NCI-H2081 treated with DMSO at 0.1 percent for 48 hours (cell line): ENCODE measurements around the gene PRPF19.

Experiments used
- DNase-seq: peaks from one replicate; lab custom pipeline; 2025; lab: John Stamatoyannopoulos, UW

Gene PRPF19

DNA sequence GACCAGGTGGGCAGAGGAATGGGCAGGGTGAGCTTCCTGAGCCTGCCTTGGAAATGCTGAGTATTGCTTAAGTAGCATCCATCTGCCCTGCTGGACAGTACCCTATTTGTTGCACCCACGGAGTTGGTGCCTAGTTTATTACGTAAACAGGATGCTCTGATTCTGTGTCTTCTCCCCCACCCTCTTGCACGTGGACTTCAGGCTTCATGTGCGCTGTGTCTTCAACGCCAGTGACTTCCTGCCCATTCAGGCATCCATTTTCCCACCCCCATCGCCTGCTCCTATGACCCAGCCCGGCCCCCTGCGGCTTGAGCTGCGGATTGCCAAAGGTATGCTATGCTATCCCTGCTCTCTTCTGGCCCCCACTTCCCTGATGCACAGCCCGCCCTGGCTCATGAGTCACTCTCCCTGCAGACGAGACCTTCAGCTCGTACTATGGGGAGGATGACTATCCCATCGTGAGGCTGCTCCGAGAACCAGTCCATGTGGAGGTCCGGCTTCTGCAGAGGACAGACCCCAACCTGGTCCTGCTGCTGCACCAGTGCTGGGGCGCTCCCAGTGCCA is 33.3 kb downstream of the PRPF19 start:
- no peak for DNase-seq

DNA sequence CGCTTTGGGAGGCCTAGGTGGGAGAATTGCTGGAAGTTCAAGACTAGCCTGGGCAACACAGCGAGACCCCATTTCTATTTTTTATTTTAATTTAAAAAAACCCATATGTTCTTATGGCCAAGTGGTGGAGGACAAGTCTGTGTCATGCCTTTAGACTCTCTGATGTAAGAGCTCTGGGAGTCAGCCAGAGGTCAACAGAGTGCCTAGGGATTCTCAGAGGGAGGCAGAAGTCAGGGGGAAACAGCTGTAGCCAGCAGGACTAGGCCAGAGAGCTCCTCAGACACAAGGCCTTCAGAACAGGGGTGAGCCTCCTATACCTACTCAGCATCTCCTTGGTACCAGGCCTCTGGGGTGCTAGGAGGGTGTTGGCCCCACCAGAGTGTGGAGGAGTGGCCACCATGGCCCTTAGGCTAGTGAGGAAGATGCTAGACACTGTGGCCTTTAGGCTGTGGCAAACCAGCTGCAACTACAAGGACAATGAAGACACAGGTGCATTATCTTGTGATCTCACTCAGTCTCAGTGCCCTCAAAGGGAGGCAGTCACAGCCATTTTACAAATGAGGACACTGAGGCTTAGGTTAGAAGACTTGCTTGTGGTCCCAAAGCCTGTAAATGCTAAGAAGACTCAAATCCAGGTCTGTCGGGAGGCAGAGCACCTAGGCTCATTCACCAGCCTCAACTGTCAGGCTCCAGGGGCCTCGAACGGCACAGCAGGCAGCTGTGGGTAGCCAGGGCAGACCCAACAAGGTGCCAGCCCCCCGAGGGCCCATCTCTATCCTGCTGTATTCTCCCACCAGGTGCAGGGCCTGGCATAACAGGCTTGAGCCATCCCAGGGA is 34.0 kb downstream of the PRPF19 start:
- no peak for DNase-seq

DNA sequence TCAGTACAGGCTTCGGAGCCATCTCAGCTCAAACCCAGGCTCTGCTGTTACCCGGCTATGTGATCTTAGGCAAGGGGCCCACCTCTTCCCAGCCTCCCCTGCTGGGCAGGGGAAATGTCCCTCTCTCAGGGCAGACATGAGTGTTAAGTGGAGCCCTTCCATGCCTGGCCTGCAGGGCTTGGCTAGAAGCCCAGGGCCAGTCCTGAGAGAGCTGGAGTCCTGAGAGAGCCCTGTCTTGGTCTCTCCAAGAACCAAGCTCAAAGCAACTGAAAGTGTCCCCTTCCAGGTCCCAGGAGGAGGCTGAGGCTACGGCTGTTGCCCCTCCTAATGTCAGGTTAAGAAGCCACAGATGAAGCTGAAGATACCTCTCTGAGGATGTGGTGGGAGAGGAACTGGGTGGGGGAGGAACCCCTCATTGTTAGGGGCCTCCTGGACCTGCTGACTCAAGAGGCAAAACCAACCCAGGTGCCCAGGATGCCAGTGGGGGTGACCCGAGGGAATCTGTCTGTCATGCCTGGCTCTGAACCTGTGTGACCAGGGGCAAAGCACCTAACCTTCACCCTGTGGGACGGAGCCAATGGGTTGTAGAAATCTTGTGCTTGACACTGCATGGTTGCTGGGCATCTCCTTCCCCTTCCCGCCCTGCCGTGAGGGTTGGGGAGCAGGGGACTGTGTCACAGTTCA is 34.9 kb downstream of the PRPF19 start:
- no peak for DNase-seq

DNA sequence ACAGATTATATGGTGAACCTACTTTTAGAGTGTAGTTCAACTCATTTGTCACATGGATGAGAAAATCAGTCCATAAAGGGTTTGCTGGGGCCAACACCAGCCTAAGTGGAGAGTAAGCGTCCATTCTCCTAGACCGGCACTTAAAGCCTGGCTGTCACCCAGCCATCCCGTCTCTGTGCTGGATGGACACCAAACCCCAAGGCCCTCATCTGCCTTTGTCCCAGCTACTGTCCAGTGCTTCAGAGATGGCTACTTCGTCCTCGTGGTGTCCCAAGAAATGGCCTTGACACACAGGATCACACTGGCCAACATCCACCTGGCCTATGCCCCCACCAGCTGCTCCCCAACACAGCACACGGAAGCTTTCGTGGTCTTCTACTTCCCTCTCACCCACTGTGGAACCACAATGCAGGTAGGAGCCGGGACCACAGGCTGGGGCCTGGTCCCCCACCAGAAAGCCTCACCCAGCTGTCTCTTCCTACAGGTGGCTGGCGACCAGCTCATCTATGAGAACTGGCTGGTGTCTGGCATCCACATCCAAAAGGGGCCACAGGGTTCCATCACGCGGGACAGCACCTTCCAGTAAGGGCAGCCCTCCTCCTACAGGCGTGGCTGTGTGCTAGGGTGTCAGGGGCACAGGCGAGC is 35.5 kb downstream of the PRPF19 start:
- DNase-seq: no peak

DNA sequence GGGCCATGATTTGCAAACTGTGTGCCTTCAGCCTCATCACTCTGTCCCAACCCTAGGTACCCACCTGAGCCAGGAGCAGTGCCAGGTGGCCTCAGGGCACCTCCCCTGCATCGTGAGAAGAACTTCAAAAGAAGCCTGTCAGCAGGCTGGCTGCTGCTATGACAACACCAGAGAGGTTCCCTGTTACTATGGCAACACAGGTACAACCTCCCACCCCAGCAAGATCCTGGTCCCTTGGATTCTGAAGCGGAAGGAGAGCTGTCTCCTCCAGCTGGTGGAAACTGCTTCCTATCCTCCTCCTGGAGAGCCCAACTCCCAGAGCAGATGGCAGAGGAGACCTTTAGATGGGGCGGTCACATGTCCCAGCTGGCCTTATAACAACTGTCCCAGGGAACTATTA is 36.1 kb downstream of the PRPF19 start:
- no peak for DNase-seq

DNA sequence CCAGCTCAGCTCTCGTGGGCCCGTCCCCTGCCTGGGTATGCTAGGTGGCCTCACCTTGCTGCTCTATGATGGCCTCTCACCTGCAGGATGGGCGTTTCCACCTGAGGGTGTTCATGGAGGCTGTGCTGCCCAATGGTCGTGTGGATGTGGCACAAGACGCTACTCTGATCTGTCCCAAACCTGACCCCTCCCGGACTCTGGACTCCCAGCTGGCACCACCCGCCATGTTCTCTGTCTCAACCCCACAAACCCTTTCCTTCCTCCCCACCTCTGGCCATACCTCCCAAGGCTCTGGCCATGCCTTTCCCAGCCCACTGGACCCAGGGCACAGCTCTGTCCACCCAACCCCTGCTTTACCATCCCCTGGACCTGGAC is 36.9 kb downstream of the PRPF19 start:
- DNase-seq: no peak

DNA sequence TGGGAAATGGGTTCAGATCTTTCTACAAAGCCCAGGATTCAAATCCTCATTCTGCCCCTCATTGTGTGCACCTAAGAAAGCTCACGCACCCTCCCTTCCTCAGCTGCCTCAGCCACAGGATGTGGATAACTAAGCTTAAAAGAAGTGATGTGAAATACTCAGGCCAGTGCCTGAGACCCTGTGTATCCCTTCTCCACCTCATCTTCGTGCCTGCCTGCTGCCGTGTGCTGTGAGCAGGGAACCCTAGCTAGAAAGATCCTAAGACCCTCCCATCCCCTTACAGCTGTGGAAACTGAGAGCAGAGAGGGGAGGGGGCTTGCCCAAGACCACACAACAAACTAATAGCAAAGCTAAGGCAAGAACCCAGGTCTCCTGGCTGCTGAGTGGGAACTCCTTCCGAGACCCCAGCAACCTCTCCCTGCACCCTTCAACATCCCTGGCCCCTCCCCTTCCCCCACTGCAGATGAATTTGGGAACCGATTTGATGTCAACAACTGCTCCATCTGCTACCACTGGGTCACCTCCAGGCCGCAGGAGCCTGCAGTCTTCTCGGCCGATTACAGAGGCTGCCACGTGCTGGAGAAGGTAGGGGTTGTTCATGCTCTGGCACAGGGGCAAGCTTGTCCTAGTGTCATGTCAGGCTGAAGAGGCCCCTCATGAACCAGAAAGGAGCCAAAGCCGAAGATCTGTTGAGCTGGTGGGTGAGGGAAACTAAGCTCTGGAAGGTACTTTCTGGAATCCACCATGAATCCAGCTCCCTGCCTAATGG is 37.5 kb downstream of the PRPF19 start:
- no peak for DNase-seq

DNA sequence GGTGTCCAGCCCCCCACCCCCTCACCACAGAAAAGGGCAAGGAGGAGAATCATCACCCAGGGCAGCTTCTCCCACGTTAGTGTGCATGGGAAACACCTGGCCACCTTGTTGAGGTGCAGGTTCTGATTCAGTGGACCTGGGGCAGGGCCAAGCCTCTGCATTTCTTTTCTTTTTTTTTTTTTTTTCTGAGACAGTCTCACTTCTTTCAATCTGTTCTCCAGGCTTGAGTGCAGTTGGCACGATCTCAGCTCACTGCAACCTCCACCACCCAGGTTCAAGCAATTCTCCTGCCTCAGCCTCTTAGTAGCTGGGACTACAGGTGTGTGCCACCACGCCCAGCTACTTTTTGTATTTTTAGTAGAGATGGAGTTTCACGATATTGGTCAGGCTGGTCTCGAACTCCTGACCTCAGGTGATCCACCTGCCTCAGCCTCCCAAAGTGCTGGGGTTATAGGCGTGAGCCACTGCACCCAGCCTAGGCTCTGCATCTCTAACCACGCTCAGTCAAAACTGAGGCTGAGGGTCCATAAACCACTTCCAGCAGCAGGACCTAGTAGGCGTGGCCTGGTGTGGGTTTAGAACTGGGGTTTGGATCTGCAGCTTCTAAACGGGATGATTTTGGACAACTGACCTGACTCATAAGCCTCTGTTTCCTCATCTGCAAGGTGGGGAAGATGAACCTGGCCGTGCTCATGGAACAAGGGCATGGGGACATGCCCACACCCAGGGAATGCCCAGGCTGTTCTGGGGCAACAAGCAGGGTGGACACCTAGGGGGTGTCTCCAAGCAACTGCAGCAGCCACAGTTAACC is 38.3 kb downstream of the PRPF19 start:
- no peak for DNase-seq

DNA sequence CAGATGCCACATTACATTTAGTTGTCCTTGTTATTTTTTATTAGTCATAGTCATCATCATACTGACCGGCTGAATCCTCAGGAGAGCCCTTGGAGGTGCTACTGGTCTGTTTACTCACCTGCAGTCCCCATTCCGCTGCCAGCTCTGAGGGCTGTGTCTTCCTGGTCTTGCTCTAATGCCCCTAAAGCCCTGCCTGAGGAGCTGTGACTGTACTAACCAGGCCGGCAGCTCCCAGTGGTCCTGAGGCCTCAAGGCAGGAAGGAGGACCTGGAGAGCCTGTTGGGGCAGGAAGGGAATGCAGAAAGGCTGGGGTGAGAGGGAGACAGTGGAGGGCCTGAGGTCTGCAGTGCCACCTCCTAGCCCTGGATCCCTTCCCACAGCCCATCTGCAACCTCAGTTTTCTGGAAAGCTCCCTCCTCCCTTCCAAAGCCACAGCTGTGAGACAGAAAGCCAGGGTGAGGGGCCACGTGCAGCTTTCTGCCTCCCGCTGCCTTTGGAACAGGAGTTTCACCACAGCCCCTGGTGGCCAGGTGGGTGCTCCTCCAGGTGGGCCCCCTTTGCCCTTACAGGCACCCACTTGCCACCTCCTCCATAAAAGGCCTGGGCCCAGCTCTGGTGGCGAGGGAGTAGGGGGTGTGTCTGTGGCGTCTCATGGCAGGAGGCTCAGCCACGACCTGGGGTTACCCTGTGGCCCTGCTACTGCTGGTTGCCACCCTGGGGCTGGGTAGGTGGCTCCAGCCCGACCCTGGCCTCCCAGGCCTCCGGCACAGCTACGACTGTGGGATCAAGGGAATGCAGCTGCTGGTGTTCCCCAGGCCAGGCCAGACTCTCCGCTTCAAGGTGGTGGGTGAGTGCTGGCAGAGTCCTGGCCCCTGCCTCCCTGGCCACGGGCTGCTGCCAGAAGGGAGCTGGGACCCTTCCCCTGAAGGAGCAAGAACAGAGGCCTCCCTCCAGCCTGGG is 39.2 kb downstream of the PRPF19 start, which contains the start of gene ZP1:
Gene ZP1 (plus strand): TSS at position 632 of the 960 bp plus-strand sequence. CDS start 20 bp downstream, at position 652.
- peak; percentile 28 for DNase-seq

DNA sequence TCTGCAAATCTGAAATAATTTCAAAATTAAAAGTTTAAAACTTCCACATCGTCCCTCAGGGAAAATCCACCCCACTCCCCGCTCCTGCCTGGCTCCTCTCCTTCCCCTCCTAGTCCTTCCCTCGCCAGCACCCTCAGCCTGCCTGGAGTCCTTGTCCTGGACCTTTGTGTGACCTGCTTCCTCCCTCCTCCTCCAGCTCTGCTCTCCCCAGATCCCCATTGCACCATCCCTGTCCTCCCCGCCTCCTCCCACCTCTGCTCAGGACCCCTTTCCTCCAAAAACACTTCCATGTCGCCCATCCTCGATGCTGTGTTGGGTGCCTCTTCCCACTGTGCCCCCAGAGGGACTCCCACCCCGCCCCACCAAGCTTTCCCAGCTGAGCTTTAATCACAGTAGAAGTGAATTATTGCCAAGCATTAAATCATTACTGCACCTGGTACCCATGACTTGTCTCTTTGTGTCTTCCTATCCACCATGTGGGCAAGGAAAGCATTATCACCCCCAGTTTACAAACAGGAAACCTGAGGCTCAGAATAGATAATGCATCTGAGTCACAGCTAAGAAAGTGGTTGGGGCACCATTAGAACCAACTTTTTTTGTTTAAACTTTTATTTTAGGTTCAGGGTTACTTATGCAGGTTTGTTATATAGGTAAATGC is 41.4 kb downstream of the PRPF19 start:
- no peak for DNase-seq

DNA sequence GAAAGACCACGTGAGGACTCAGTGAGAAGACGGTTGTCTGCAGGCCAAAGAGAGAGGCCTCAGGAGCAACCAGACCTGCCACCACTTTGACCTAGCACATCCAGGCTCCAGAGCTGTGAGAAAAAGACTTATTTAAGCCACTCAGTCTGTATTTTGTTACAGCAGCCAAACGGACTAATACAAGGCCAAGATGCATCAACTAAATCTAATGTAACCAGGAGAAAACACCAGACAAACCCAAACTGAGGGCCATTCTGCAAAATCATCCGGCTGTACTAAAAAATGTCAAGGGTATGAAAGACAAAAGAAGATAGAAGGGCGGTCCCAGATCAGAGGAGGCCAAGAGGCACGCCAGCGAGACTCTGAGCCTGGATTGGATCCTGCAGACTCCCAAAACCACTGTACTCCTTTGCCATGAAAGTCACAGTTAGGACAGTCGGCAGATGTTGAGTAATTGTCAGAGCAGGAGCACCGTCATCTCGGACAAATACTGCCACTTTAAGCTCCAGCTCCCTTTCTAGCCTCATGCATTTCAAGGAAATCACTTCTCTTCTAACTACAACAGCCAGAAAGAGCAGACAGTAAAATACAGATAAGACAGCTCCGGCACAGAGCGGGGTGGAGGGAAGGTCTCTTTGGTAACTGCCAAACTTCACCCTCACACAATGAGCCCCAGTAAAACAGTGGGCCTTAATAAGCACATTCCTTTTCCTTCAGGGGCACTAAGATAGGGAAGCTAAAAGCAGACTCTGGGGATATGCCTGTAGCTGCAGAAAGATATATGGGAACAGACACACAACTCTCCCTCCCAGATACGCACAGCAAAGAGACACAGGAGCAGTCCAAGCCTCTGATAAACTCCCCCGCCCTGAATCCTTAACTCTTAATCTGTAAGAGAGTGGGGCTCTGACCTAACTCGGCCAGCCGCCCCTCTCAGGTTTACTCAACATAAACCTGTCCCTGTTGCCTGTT is 42.5 kb downstream of the PRPF19 start:
- DNase-seq: no peak

DNA sequence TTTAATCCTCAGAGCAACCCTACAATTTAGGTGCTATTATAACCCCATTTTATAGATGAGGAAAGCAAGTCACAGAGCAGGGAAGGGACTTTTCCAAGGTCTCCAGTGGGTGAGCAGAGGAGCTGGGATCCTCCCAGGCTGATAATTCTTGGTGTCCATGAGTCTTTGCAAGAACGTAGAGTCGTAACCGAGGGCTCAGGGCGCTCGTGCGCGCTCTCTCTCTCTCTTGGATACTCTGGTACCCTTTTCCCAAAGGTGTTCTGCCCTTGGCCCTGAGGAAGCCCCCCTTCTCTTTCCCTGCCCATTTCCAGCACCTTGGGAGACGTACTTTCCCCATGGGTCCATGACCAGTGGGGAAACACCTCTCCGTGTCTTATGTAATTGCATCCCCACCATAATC is 44.2 kb downstream of the PRPF19 start:
- no peak for DNase-seq

DNA sequence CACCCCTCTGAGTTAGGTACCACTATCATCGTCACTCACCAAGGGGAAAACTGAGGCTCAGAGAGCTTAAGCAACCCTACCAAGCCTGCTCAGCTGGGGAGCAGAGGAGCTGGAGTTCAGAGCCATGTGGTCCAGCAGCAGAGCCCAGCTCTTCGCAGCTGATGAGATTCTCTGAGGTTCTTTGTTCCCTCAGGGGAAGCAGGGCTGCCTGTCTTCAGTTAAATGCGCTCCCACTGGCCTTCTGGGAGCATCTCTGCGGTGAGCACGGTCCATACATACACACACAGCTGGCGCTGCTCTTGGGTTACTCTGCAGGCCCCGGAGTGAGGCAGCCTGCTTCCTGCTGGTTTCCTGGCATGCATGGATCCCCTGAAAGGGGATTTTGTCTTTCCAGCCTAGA is 45.4 kb downstream of the PRPF19 start:
- no peak for DNase-seq

DNA sequence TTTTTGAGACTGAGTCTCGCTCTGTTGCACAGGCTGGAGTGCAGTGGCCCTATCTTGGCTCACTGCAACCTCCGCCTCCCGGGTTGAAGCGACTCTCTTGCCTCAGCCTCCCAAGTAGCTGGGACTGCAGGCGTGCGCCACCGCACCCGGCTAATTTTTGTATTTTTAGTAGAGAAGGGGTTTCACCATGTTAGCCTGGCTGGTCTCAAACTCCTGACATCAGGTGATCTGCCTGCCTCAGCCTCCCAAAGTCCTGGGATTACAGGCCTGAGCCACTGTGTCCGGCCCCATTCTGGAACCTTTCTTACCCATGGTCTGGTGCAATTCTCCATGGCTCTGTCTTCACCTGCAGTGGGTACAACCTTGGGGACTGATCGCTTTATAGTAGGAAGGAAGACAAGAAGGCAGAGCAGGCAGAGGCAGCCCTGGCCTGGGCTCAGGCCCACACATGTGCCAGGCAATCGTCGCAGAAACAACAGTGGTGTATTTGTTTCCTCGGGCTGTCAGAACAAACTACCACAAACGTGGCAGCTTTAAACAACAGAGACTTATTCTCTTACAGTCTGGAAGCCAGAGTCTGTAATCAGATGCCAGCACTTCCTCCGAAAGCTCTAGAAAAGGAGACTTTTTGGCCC is 46.7 kb downstream of the PRPF19 start:
- no peak for DNase-seq

DNA sequence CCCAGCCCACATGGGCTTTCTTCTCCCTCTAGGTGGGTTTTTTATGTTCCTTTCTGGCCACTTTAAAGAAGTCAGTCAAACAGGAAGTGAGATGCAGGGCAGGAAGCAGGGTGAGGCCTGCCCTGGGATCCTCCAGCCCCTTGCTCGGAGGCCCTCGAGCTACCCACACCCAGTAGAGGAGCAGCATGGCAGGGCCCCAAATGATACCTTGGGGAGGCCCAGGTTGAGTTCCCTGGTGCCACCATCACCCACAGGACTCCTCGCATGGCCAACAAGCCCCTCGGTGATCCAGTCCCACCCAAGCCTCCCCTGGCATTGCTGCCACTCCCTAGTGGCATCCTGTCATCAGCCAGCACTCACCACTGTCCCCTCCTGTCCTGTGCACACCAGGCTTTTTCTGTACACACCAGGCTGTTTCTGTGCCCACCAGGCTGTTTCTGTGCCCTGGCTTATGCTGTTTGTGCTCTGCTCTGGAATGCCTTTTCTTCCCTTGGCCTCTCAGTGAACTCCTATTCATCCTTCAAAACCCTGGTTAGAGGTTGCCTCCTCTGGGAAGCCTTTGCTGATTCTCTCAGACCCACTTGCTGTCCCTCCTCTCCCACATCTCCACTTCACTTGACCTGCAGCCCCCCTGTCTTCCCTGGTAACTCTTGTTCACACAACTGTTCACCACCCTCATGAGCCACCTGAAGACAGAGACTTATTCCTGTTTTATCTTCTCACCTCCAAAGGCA is 47.5 kb downstream of the PRPF19 start:
- no peak for DNase-seq

DNA sequence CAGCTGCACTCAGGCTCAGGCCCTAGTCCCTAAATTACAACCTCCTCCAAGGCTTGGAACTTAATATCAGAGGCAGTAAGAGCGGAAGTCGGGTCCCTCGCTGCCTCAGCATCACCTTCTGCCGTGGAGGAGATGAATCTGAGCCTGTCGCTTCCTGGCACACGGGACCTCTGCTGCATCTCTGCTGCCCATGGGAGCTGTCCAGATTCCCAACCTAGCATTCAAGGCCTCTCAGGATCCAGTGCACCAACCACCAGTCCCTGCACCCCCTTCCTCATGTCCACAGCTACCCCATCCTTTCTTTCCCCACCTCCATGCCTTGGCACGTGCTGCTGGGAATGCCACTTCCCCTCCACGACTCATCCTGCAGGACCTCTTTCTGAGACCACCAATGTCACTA is 48.1 kb downstream of the PRPF19 start:
- DNase-seq: no peak
